Coronary artery (tissue), 2 donors: Measurements from ENCODE around the gene VSX1.

Source experiments
- DNase-seq: peaks from one replicate; pipeline ENCODE4 v3.0.0-alpha.2; 2017; ENCODE audit warnings: low spot score
- H3K27ac ChIP-seq, 2 donors: fragments of 200-600 bp; sonication (generic); one replicate each; pipeline ENCODE4 v1.5.1; 2016 to 2019
- H3K4me3 ChIP-seq: fragments of 200-600 bp; sonication (generic); 2 replicates; pipeline ENCODE4 v1.5.1; 2016; ENCODE audit warnings: mild to moderate bottlenecking, moderate library complexity
- TF ChIP-seq, protein P1 (sequence below): fragments of 200-600 bp; sonication (generic); IDR thresholded peaks from one replicate; pipeline ENCODE4 v1.5.1; 2019; ENCODE audit warnings: antibody characterized with exemption

The VSX1 gene

DNA sequence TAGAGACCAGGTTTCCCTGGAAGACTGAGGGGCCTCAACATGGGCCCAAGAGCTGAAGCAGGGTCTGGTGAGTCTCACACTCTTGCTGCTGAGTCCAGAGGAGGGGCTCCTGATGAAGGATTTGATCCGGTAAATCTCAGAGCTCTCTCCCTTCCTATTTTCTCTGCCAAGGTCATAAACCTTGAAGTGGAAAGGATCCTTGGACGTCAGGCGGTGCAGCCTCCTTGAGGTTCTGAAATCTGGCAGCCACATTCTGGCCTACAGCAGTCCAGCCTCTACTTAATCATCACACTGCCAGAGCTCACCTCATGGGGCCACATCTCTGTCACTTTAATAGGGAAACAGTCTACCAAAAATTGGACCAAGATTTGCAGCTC is 48.0 kb downstream of the VSX1 start:
- peak overlapping the region; percentile 44 to 74 for H3K27ac ChIP-seq
- no peak overlapping the region for H3K4me3 ChIP-seq
- DNase-seq: no peak
- TF ChIP-seq, protein P1, sequence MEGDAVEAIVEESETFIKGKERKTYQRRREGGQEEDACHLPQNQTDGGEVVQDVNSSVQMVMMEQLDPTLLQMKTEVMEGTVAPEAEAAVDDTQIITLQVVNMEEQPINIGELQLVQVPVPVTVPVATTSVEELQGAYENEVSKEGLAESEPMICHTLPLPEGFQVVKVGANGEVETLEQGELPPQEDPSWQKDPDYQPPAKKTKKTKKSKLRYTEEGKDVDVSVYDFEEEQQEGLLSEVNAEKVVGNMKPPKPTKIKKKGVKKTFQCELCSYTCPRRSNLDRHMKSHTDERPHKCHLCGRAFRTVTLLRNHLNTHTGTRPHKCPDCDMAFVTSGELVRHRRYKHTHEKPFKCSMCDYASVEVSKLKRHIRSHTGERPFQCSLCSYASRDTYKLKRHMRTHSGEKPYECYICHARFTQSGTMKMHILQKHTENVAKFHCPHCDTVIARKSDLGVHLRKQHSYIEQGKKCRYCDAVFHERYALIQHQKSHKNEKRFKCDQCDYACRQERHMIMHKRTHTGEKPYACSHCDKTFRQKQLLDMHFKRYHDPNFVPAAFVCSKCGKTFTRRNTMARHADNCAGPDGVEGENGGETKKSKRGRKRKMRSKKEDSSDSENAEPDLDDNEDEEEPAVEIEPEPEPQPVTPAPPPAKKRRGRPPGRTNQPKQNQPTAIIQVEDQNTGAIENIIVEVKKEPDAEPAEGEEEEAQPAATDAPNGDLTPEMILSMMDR: no peak

DNA sequence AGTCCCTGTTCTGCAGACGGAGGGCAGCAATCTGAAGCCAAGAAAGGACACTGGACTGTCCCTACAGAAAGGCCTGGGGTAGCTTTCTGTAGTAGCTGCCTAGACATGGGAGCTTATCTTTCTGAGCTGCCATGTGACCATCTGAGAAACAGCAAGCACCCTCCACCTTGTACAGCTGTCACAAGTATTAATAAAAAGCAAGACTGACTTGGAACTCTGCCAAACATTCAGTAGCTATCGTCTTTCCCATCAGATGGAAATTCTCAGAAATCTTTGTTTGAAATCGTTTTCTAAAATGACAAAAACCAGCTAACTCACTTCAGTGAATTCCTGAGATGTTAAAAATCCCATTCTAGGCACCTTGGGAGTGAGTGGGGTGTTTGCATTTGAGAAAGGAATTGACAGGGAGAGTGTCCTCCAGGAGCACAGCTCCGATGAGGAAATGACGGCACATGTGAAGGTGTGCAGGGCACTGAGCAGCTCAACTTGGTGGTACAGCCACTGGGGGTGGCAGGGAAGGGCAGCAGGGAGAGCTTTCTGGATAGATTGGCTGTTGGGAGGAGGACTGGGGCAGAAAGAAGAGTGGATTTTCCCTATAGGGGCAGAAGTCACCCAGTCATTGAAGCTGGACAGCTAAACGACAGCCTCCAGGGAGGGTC is 48.5 kb downstream of the VSX1 start:
- DNase-seq: no peak
- peak overlapping the region; percentile 2 for H3K4me3 ChIP-seq
- H3K27ac ChIP-seq: peak overlapping the region; percentile 44 to 74
- TF ChIP-seq, protein P1: no peak

DNA sequence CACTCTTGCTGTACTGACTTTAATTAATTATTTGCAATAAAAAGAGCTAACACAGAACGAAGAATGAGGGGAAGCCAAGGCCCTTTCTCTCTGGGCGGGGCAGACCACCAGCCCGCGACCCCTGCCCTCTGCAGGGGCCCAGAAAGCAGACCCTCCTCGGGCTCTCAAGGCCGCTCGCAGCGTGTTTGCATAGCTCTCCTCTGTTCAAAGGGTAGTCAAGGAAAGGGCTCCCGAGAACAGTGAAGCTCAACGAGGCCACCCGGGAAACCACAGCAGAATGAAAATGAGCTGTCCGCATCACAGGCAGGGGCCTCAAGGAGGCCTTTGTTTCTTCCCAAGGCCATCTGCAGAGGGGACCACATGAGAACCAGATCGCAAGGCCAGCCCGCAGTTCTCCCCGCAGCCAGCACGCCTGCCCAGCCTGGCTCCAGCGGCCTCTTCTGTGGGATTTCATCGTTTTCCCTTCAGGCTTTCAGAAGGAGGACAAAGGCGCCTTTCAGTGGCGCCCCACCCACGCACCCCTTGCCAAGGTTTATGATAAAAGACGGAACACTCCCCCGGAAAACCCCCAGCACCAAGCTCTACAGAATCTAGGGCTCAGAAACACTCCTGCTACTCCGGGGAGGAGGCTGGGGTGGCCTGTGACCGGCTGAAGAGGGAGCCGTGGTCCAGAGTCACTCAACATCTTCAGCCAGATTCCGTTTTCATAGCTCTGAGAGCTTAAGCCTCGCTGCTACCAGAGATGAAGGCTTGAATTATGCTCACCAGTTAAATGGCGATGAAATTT is 49.3 kb downstream of the VSX1 start:
- Histone ChIP-seq H3K4me3 (peak overlapping the region; percentile 2), H3K27ac (peak overlapping the region; percentile 29 to 74)
- DNase-seq: no peak
- TF ChIP-seq, protein P1: no peak

DNA sequence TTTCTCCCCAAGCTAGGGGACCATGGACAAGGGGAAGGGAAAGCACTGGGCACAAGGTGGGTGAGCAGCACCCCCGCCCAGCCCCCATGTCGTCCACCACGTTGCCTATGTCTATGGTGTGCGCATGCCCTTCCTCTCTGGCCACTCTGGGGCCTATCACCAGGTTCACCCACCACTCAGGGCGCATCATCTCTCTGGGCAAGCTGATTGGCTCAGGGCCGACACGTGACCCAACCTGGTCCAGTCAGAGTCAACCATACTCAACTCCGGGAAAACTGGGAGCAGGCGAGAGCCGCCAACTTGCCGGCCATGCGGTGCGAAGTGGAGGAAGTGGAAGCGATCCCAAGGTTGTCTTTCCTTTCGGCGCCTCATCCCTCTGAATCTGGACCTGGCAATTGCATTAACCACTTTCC is 49.9 kb downstream of the VSX1 start:
- Histone ChIP-seq H3K27ac (peak overlapping the region; percentile 29 to 74), H3K4me3 (no peak overlapping the region)
- TF ChIP-seq, protein P1: no peak
- DNase-seq: no peak

DNA sequence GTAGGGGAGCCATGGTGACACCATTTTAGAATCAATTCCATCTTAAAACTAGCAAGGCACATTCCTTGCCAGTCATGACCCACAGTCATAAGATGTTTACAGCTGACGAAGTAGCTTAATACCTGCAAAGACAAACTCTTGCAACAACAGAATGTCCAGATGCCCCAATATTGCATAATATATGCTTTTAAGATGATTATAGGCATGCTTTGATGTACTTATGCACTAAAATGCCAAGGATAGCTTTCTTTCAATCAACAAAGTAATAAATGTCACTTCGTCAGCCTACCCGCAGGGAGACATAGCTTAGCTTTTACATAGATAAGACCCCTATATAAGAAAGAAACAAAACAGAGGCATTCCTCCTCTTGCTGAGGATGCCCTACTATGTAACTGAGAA is 50.7 kb downstream of the VSX1 start:
- DNase-seq: no peak
- Histone ChIP-seq H3K27ac (no peak overlapping the region), H3K4me3 (no peak overlapping the region)
- TF ChIP-seq, protein P1: no peak

DNA sequence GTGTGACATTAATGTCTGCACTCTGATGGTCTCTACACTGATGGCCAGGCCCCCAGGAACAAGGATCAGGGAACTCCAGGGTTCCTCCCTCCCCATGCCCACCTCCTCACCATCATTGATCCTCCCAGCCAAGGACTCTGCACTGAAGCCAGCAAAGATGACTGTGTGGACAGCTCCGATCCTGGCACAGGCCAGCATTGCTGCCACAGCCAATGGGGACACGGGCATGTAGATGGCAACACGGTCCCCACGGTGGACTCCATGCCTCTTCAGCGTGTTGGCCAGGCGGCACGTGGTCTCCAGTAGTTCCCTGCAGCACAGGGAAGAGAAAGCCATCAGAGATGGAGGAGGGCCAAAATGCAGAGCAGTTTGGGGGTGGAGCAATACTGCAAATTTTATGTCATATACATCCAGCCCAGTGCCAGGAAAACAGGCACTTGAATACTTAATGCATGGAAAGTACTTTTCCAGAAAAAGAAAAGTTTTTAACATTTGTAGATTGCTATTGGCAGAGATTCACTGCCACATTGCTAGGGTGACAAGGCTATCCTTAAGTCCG is 51.2 kb downstream of the VSX1 start:
- no peak for DNase-seq
- H3K27ac ChIP-seq: peak overlapping the region in 1 of 2 donors; percentile 6
- no peak overlapping the region for H3K4me3 ChIP-seq
- TF ChIP-seq, protein P1: no peak
